H1 (cell line): ENCODE measurements around the gene TRIM59. TPM values are rescaled to one million over a fixed set of nuclear protein-coding genes. Genes with fewer than 3 reads are reported as not detected.

Experiments
- CTCF ChIA-PET: fragments of 300-600 bp; sonication (Branson Sonifier 250); formaldehyde crosslinking; loops from one replicate; lab custom pipeline; 2021; ENCODE audit not compliant: partially characterized antibody; lab: Charles Lee
- POLR2A ChIA-PET: fragments of 300-600 bp; sonication (Branson Sonifier 250); formaldehyde crosslinking; loops from one replicate; lab custom pipeline; 2021; ENCODE audit warnings: inconsistent platforms; ENCODE audit not compliant: partially characterized antibody; lab: Charles Lee
- DNase-seq, 2 experiments: peaks; one replicate each; pipeline versions ENCODE4 v3.0.0 to v3.0.0-alpha.2; 2010 to 2022; ENCODE audit warnings: low spot score in 2 of 2, low read depth in 1 of 2, mixed read lengths in 1 of 2
- FAIRE-seq: peaks from 2 replicates; lab custom pipeline; 2011; peaks lifted over from hg19 to GRCh38; lab: Jason Lieb, UNC
- H2AFZ ChIP-seq: 2 replicates; pipeline ENCODE4 v1.8.1; 2012; ENCODE audit warnings: low read length, inconsistent platforms
- H2AK5ac ChIP-seq: 2 replicates; pipeline ENCODE4 v1.6.1; 2013; ENCODE audit warnings: low read depth, low read length
- H2BK120ac ChIP-seq: replicated peaks from 2 replicates; pipeline ENCODE3; 2013; ENCODE audit warnings: low read depth, low read length, inconsistent platforms
- H2BK12ac ChIP-seq: 2 replicates; pipeline ENCODE4 v1.6.1; 2013; ENCODE audit warnings: low read depth, low read length
- H2BK15ac ChIP-seq: 2 replicates; pipeline ENCODE4 v1.6.1; 2013; ENCODE audit warnings: low read length
- H2BK20ac ChIP-seq: 2 replicates; pipeline ENCODE4 v1.6.1; 2013; ENCODE audit warnings: low read length
- H2BK5ac ChIP-seq: 2 replicates; pipeline ENCODE4 v1.6.1; 2013; ENCODE audit warnings: low read depth, low read length
- H3K14ac ChIP-seq: 2 replicates; pipeline ENCODE4 v1.6.1; 2013; ENCODE audit warnings: inconsistent platforms; ENCODE audit not compliant: insufficient read length
- H3K18ac ChIP-seq: 2 replicates; pipeline ENCODE4 v1.6.1; 2013; ENCODE audit warnings: low read length; ENCODE audit errors: extremely low read depth
- H3K23ac ChIP-seq: 2 replicates; pipeline ENCODE4 v1.6.1; 2013; ENCODE audit warnings: inconsistent platforms; ENCODE audit not compliant: insufficient read length
- H3K23me2 ChIP-seq: 2 replicates; pipeline ENCODE4 v1.6.1; 2013; ENCODE audit warnings: low read depth, low read length
- H3K27ac ChIP-seq: 2 replicates; pipeline ENCODE4 v1.6.1; 2011; ENCODE audit warnings: low read depth, low read length, inconsistent platforms
- H3K27me3 ChIP-seq, 4 experiments: replicated peaks in 1 of 4; 1 replicate in 1 of 4; 2 replicates in 3 of 4; pipeline versions ENCODE4 v1.6.1 to v1.8.1; 2011 to 2013; ENCODE audit warnings: low read length in 3 of 4, mild to moderate bottlenecking in 3 of 4, inconsistent platforms in 2 of 4, mixed read lengths in 2 of 4, moderate library complexity in 1 of 4; ENCODE audit not compliant: control insufficient read depth in 3 of 4, insufficient read depth in 3 of 4; ENCODE audit errors: extremely low read depth in 1 of 4
- H3K36me3 ChIP-seq, 4 experiments: 2 replicates each; pipeline versions ENCODE4 v1.6.1 to v1.8.1; 2011 to 2013; ENCODE audit warnings: mild to moderate bottlenecking in 4 of 4, low read length in 3 of 4, moderate library complexity in 2 of 4, control low read depth in 1 of 4, inconsistent platforms in 1 of 4; ENCODE audit not compliant: insufficient read depth in 4 of 4, control insufficient read depth in 2 of 4
- H3K4ac ChIP-seq: replicated peaks from 2 replicates; pipeline ENCODE3; 2013; ENCODE audit warnings: low read length, low read depth, mixed read lengths, inconsistent platforms; ENCODE audit not compliant: insufficient read length
- H3K4me1 ChIP-seq, 4 experiments: replicated peaks in 1 of 4; 1 replicate in 1 of 4; 2 replicates in 3 of 4; pipeline versions ENCODE4 v1.6.1 to v1.8.1; 2011 to 2013; ENCODE audit warnings: low read length in 3 of 4, inconsistent platforms in 2 of 4, mixed read lengths in 1 of 4; ENCODE audit not compliant: insufficient read depth in 4 of 4, control insufficient read depth in 3 of 4
- H3K4me2 ChIP-seq, 2 experiments: 2 replicates each; pipeline versions ENCODE4 v1.6.1 to v1.8.1; 2011 to 2013; ENCODE audit warnings: low read depth in 2 of 2, low read length in 2 of 2, control low read depth in 1 of 2, inconsistent platforms in 1 of 2, mild to moderate bottlenecking in 1 of 2; ENCODE audit not compliant: insufficient read depth in 1 of 2
- H3K4me3 ChIP-seq, 4 experiments: fragments of 200-600, 300-600 bp in 1 of 4; sonication (generic), shearing (Covaris generic), sonication (Bioruptor Twin) in 1 of 4; 2 replicates each; pipeline versions ENCODE4 v1.5.1 to v1.8.1; 2011 to 2016; ENCODE audit warnings: low read length in 4 of 4, low read depth in 3 of 4, control low read depth in 2 of 4, inconsistent platforms in 2 of 4, mild to moderate bottlenecking in 2 of 4, mixed read lengths in 1 of 4, moderate library complexity in 1 of 4; ENCODE audit not compliant: insufficient read depth in 2 of 4; ENCODE audit errors: extremely low read depth in 1 of 4
- H3K56ac ChIP-seq: replicated peaks from 2 replicates; pipeline ENCODE3; 2013; ENCODE audit warnings: low read depth, mild to moderate bottlenecking, mixed read lengths, low read length, inconsistent platforms; ENCODE audit not compliant: insufficient read length
- H3K79me1 ChIP-seq: 2 replicates; pipeline ENCODE4 v1.6.1; 2013; ENCODE audit warnings: low read depth, low read length, control low read depth
- H3K79me2 ChIP-seq, 2 experiments: 2 replicates each; pipeline versions ENCODE4 v1.6.1 to v1.8.1; 2012 to 2013; ENCODE audit warnings: low read length in 2 of 2, mild to moderate bottlenecking in 2 of 2, inconsistent platforms in 1 of 2; ENCODE audit not compliant: insufficient read depth in 2 of 2, control insufficient read depth in 1 of 2
- H3K9ac ChIP-seq, 4 experiments: replicated peaks in 1 of 4; 1 replicate in 1 of 4; 2 replicates in 3 of 4; pipeline versions ENCODE4 v1.6.1 to v1.8.1; 2011 to 2013; ENCODE audit warnings: low read depth in 3 of 4, low read length in 3 of 4, control low read depth in 2 of 4, mild to moderate bottlenecking in 2 of 4, moderate library complexity in 2 of 4, inconsistent platforms in 1 of 4; ENCODE audit errors: extremely low read depth in 1 of 4
- H3K9me3 ChIP-seq, 2 experiments: 2 replicates each; pipeline versions ENCODE4 v1.6.1 to v1.8.1; 2012 to 2013; ENCODE audit warnings: mild to moderate bottlenecking in 2 of 2, moderate library complexity in 2 of 2, control low read depth in 1 of 2, inconsistent platforms in 1 of 2, low read depth in 1 of 2, low read length in 1 of 2, mixed read lengths in 1 of 2; ENCODE audit not compliant: insufficient read depth in 2 of 2
- H4K20me1 ChIP-seq, 2 experiments: replicated peaks in 1 of 2; 2 replicates each; pipeline versions ENCODE3 to v1.8.1; 2011 to 2013; ENCODE audit warnings: inconsistent platforms in 2 of 2, low read length in 2 of 2, mild to moderate bottlenecking in 1 of 2; ENCODE audit not compliant: insufficient read depth in 2 of 2, control insufficient read depth in 1 of 2
- H4K5ac ChIP-seq: 2 replicates; pipeline ENCODE4 v1.6.1; 2013; ENCODE audit warnings: low read length, low read depth, mixed read lengths, inconsistent platforms; ENCODE audit not compliant: insufficient read length
- H4K8ac ChIP-seq: 2 replicates; pipeline ENCODE4 v1.8.0; 2013; ENCODE audit warnings: mild to moderate bottlenecking, moderate library complexity, low read length, inconsistent platforms; ENCODE audit not compliant: insufficient read depth; ENCODE audit errors: extremely low read depth
- H4K91ac ChIP-seq: replicated peaks from 2 replicates; pipeline ENCODE3; 2013; ENCODE audit warnings: low read length, mixed read lengths, inconsistent platforms; ENCODE audit not compliant: insufficient read length
- CBX5 ChIP-seq: fragments of 300-800, 300-1000 bp; sonication (generic); IDR thresholded peaks from 2 replicates; pipeline ENCODE4 v1.7.1; 2016; ENCODE audit warnings: antibody characterized with exemption, low read length, low read depth
- CREB1 ChIP-seq: IDR thresholded peaks from 2 replicates; pipeline ENCODE4 v1.6.1; 2012; ENCODE audit warnings: inconsistent platforms
- EZH2 ChIP-seq: fragments of 200-600 bp; sonication (generic); IDR thresholded peaks from 2 replicates; pipeline ENCODE4 v1.7.1; 2012; ENCODE audit warnings: low read depth, mild to moderate bottlenecking, moderate library complexity, low read length, inconsistent platforms; ENCODE audit not compliant: severe bottlenecking
- GTF2F1 ChIP-seq: IDR thresholded peaks from 2 replicates; pipeline ENCODE4 v1.6.1; 2012; ENCODE audit warnings: low read depth, low read length, improper control_type of control experiment, borderline replicate concordance
- PHF8 ChIP-seq: fragments of 200-600 bp; sonication (generic); conservative IDR thresholded peaks from 2 replicates; pipeline ENCODE4 v1.7.1; 2012; ENCODE audit warnings: low read depth, mild to moderate bottlenecking, inconsistent platforms, low read length, moderate library complexity
- POLR2A ChIP-seq, 2 experiments: IDR thresholded peaks; 1 replicate in 1 of 2; 2 replicates in 1 of 2; pipeline ENCODE4 v1.6.1; 2011; ENCODE audit warnings: low read depth in 2 of 2, low read length in 2 of 2, mild to moderate bottlenecking in 2 of 2; ENCODE audit errors: control extremely low read depth in 1 of 2
- POLR2AphosphoS5 ChIP-seq: IDR thresholded peaks from 2 replicates; pipeline ENCODE4 v1.6.1; 2011; ENCODE audit warnings: low read depth, low read length
- TEAD4 ChIP-seq: IDR thresholded peaks from 2 replicates; pipeline ENCODE4 v1.6.1; 2012; ENCODE audit warnings: low read depth, low read length, inconsistent platforms, mixed read lengths
- WGBS, 2 experiments: shearing (Covaris generic) in 1 of 2; methylation state at CpG; one replicate each; pipeline versions ENCODE4 v1.1.6 to v1.1.7; 2013 to 2015; ENCODE audit warnings: low lambda C conversion rate in 2 of 2, mixed read lengths in 2 of 2, inconsistent platforms in 1 of 2, low coverage in 1 of 2, missing lambda C conversion rate in 1 of 2; ENCODE audit not compliant: insufficient replicate concordance in 2 of 2, insufficient coverage in 1 of 2, insufficient read length in 1 of 2; ENCODE audit errors: extremely low coverage in 1 of 2, missing lambda C conversion rate in 1 of 2; 5-methylcytosine and 5-hydroxymethylcytosine counted together
- polyA plus RNA-seq, 7 experiments: library from polyadenylated mRNA; depleted of rRNA in 3 of 7; stranded (reverse) in 5 of 7; unstranded in 2 of 7; fragments of >200 nt in 5 of 7; fragments of 200-250 nt in 2 of 7; gene quantifications; 1 replicate in 5 of 7; 2 replicates in 1 of 7; 4 replicates in 1 of 7; pipeline versions ENCODE4 v1.2.1 to v1.2.3, GENCODE V29; 2011 to 2013; ENCODE audit warnings: missing spikeins in 2 of 7, mixed read lengths in 2 of 7
- total RNA-seq: library from RNA; stranded (reverse); fragmentation: NEBNext Ultra II Directional; extraction: Animal tissue kit (Norgen Biotek cat#: 25700); gene quantifications from 2 replicates; pipeline ENCODE4 v1.2.1, GENCODE V29; 2021
- TF ChIP-seq, protein P1 (sequence below): IDR thresholded peaks from 2 replicates; pipeline ENCODE4 v1.6.1; 2012; ENCODE audit warnings: low read length, inconsistent platforms

The TRIM59 gene
- total and polyA plus RNA-seq, 2 of the 8 experiments (the other 6 are each of a cell fraction or from before 2014, with no cell fraction given) = 11.6 to 53.4 TPM

DNA sequence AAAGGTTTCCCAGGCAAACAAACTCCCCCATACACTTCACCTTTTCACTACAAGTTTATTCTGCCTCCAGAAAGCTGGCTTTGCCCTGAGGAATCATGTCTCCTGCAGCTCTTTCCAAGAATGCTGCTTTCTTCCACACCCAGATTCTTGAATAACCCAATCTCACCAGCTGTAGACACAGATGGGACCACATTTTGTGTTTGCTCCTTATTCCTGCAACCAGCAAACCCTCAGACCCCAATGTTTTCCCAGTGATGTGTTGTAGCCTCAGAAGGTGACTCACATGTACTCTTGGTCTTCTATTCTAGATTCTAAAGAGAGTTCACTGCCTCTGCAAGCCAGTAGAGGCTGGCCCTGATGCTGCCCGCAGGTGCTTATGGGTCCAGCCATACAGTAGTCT lies 23.6 kb upstream of the TRIM59 start:
- POLR2A ChIA-PET = interaction anchor here (0.9 kb wide), 1 partner anchor 19 kb away, joined by 3 read pairs; no protein-coding TSS in a partner anchor
- no peak overlapping the region for H3K9ac ChIP-seq
- H3K79me2 ChIP-seq = no peaks in the 10 kb centered on the region
- H3K27ac ChIP-seq = no peak overlapping the region
- H3K79me1 ChIP-seq = no peaks in the 10 kb centered on the region
- H3K4me3 ChIP-seq = no peak overlapping the region
- WGBS, 2 experiments = 50% methylated on average over 1 of the region's 1 CpG; no CpG with 5 or more reads in 1 of the 2 experiments
- H3K18ac ChIP-seq = no peak overlapping the region
- TF ChIP-seq POLR2A (IDR thresholded peaks at IDR 0.05; ENCODE audit: control extremely low read depth in 1 of 2, low read depth in 2 of 2, low read length in 2 of 2) = no peak
- no peak for TF ChIP-seq PHF8
- no peak for TF ChIP-seq EZH2
- TF ChIP-seq CREB1 = no peak
- no peak for TF ChIP-seq GTF2F1
- TF ChIP-seq CBX5 = no peak
- TF ChIP-seq POLR2AphosphoS5 = no peak
- TF ChIP-seq TEAD4 = no peak
- TF ChIP-seq, protein P1, sequence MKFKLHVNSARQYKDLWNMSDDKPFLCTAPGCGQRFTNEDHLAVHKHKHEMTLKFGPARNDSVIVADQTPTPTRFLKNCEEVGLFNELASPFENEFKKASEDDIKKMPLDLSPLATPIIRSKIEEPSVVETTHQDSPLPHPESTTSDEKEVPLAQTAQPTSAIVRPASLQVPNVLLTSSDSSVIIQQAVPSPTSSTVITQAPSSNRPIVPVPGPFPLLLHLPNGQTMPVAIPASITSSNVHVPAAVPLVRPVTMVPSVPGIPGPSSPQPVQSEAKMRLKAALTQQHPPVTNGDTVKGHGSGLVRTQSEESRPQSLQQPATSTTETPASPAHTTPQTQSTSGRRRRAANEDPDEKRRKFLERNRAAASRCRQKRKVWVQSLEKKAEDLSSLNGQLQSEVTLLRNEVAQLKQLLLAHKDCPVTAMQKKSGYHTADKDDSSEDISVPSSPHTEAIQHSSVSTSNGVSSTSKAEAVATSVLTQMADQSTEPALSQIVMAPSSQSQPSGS = no peak
- H3K36me3 ChIP-seq = no peaks in the 10 kb centered on the region; a peak in 1 of 8 replicates
- CTCF ChIA-PET = interaction anchor here (1.2 to 2.5 kb wide), 4 partner anchors 8 to 23 kb away, joined by 4 to 8 read pairs (median 5); partner anchors contain the start of gene TRIM59
- H3K27me3 ChIP-seq = no peaks in the 10 kb centered on the region
- no peak overlapping the region for H3K4me2 ChIP-seq
- no peak overlapping the region for H3K4ac ChIP-seq
- H3K23ac ChIP-seq = no peak overlapping the region
- no peak overlapping the region for H3K14ac ChIP-seq
- H3K23me2 ChIP-seq = no peaks in the 10 kb centered on the region
- no peaks in the 10 kb centered on the region for H4K20me1 ChIP-seq
- peaks cover 19 to 21% of the 10 kb centered on the region in 2 experiments for H3K9me3 ChIP-seq
- H4K5ac ChIP-seq = no peak overlapping the region
- H4K91ac ChIP-seq = no peak overlapping the region
- H2BK12ac ChIP-seq = no peak overlapping the region
- H2BK120ac ChIP-seq = no peak overlapping the region
- no peak overlapping the region for H2AK5ac ChIP-seq
- no peak overlapping the region for H2AFZ ChIP-seq
- FAIRE-seq (no peak), DNase-seq (no peak)
- H3K4me1 ChIP-seq = no peaks in the 10 kb centered on the region
- no peak overlapping the region for H2BK20ac ChIP-seq
- no peak overlapping the region for H2BK5ac ChIP-seq
- H3K56ac ChIP-seq = no peak overlapping the region
- H2BK15ac ChIP-seq = no peak overlapping the region
- no peak overlapping the region for H4K8ac ChIP-seq
